Stimulated activated CD8-positive, alpha-beta memory T cell treated with anti-CD3 and anti-CD28 coated beads, Interleukin-15, amount 100 ng/mL, for 24 hours (primary cell): ENCODE measurements around the gene ZSCAN31.
"Not testable (repeated sequence)": the region's sequence is repeated elsewhere in the genome, so short reads cannot be mapped to it uniquely, and the experiment has no call there.

Experiments used
- DNase-seq: peaks from one replicate; pipeline ENCODE4 v3.0.0-alpha.2; 2020; ENCODE audit warnings: low read depth

Gene ZSCAN31

DNA sequence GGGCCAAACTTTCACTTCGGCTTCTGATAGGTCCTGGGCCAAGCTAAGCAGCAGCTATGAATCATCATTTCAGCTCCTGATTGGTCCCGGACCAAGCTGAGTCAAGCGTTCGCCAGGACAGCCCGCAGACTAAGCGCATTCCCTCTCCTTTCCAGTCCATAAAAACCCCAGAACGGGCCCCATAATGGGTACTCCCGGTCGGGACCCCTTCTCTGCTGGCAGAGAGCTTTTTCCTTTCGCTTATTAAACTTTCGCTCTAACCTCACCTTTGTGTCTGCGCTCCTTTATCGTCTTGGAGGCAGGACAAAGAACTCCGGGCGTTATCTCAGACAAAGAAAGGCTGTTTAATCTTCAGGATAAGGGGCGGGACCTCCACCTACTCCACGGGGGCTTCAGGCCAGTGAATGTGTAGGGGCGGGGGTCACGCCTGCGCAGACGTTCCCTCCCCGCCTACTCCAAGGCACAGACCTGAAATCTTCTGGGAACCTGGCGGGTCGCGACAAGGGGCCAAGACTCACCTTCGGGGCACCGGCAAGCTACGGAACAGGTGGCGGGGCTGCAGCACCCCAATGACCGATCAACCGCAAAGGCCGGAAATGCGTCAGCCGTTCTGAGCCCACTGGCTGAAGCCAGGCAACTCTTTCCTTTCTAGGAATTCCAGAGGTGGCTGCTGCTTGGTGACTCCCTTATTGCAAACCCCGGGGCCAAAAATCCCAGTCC, at the start of gene ZSCAN31:
TSS of gene ZSCAN31 (minus strand) at position 585 of the 720 bp plus-strand sequence. CDS start 6,465 bp downstream, outside the sequence.
- DNase-seq: peak; percentile 36

DNA sequence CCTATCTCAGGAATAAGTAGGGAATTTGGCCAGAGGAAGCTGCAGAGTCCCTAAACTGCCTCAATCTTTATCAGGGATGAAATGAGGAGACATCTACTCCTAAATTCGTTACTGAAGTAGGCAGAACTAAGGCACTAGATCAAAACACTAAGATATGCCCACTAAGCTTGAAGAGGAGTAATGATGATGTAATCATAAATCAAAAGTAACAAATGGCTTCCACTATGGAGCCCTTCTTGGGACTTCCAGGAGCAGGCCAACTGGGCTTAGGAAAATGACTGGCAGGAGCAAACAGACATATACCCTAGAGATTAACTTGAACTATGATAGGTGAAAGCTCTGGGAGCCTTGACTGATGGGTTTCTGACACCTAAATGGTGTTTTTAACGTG, 48.2 kb upstream of the ZSCAN31 start:
- no peak for DNase-seq

DNA sequence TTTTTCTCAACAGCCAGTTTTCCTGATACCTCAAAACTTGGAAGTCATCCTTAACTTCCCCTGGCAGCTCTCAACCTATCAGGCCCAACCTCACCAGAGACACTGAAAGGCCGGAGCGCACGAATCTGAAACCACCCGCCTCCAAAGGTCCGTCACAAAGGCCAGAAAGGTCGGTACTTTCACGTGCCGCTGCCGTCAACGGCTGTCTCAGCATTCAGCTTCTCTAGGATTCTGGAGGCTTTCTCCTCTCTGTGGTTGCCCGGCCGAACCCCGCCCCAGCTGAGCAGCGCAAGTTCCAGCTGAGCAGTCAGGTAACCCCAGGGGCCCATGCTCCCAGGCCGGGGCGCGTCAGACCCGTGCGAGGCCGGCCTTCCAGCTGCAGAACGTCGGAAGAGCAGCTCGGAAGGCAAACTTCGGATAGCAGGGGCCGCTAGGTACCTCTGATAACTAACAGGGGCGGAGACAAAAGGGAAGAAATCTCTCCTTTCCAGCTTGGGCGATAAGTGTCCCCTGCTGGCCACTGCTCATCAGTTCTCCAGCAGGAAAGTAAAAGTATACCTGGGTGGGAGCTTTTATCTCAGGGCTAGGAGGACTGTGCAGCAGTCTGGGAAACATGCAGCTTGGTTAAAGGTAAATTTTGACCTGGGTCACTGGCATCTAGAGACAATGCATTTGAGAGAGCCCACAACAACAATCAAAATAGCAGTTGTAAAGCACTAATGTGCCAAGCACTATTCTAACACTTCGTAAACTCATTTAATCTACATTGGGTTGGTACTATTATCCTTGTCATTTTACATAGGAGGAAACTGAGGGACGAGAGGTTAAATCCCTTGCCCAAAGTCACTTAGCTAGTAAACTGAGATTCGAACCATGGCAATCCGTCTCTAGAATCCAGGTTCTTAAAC, 47.5 kb upstream of the ZSCAN31 start:
- DNase-seq: no peak

DNA sequence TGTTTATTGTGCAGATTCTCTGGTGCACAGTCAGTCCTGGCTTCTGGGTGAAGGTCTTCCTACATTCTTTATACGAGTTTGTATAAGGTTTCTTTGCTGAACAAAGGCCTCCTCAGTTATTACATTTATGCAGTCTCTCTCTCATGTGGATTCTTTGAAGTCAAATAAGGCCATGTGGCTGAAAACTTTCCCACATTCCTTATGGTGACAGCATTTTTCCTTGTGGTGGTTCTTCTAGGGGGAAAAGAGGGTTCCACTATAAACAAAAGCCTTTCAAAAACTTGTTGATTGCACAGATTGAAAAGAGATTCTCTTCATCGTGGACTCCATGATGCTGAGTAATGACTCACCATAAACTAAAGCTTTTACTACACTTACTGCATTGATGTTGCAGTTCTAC, 44.4 kb upstream of the ZSCAN31 start:
- no peak for DNase-seq

DNA sequence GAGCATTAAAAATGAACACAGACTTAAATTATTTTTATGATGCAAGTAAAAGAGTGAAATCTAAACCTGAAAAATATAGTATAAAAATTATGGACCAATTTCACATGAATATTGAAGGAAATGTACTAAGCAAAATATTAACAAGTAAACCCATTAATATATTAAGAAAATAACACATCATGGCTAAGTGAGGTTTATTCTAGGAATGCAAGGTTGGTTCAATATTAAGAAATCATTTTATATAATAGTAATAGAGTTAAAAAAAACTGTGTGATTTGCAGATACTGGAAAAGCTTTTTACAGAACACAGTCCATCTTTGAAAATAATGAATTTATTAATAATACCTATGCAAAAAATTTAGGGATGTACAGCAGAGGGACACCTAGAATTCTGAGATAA, 42.7 kb upstream of the ZSCAN31 start:
- DNase-seq: no peak

DNA sequence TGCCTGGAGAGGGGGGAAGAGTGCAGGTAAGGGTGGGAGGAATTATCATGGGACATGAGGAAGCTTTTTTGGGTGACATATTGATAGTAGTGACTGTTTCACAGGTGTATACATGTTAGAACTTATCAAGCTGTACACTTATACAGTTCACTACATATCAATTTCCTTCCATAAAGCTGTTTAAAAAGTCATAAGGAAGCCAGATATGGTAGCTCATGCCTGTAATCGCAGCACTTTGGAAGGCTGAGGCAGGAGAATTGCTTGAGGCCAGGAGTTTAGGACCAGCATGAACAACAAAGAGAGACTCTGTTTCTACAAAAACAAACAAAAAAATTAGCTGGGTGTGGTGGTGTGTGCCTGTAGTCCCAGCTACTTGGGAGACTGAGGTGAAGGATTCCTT, 41.9 kb upstream of the ZSCAN31 start:
- no peak for DNase-seq

DNA sequence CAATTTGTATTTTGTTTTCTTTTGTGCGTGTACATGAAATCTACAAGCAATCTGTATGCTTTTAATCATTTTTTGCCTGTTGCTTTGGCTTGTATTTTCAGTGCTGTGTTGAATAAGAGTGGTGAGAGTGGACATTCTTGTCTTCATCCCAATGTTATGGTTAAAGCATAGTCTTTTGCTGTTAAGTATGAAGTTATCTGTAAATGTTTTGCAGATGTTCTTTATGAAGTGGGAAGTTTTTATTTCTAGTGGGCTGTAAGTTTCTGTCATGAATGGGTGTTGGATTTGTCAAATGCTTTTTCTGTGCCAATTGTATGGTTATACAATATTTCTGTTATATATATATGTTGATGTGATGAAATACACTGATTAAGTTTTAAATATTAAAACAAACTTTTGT, 38.0 kb upstream of the ZSCAN31 start:
- no peak for DNase-seq

DNA sequence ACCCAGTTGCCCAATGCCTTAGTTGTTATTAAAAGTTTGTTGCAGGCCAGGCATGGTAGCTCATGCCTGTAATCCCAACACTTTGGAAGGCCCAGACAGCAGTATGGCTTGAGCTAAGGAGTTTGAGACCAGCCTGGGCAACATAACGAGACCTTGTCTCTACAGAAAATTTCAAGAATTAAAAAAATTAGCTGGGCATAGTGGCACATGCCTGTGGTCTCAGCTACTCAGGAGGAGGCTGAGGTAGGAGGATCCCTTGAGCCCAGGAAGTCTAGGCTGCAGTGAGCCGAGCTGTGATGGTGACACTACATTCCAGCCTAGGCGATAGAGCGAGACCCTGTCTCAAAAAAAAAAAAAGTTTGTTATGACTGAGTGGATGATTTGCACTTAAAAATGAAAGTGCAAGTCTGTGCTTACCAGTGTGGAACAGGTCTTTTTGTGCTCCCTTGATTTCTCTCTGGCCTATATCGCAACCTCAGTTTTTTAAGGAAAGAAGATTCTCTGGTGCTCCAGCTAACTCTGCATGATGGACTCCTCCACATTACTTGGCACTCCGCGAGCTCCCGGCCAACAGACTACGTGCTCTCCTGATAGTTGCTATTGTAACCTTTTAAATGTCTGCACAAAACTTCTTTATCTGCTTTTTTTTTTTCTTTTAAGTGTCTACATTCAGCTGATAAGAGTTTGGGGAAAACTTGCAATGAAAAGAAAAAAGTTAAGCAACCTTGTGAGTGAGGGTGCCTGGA, 35.9 kb upstream of the ZSCAN31 start:
- no peak for DNase-seq

DNA sequence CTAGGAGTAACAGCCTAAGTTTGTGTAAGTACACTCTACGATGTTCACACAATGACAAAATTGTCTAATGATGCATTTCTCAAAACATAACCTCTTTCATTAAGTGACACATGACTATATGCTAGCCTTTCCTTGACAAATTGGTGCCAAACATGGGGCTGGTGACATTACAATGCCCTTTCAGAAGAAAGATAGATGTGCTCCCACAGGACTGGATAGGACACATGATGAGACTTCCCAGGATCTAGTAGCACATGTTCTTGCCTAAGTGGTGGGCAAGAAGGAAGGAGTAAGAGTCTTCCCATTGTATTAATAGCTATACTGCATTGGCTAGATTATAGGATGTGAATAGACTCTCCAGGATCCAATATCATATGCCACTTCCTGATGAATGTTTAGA, 35.3 kb upstream of the ZSCAN31 start:
- no peak for DNase-seq

DNA sequence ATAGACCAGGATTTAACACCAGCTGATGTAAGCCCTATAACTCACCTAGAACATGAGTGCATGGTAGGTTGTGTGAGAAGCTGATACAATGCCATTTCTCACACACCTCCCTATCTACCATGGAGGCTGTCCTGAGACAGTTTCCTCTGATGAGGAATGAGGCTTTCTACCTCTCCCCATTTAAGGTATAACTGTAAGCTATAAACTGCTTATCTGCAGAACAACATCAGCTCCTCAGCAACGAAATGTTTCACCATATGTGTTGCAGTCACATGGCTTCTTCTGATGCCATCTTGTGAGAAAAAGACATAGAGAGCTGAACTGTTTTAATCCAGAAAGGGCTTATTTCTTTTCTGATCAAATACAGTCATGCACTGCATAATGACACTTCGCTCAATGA, 34.5 kb upstream of the ZSCAN31 start:
- DNase-seq: no peak

DNA sequence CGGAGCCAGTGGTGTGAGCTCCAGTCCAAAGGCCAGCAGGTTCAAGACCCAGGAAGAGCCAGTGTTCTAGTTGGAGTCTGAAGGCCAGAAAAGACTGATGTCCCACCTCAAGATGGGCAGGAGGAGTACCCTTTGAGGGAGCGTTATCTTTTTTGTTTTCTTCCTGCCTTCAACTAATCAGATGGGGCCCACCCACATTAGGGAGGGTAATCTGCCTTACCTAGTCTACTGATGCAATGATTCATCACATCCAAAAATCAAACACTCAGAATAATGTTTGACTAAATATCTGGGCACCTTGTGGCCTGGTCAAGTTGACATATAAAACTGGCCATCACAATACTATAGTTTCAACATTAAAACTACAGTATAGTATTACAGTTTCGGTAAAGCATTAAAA, 33.5 kb upstream of the ZSCAN31 start:
- no peak for DNase-seq

DNA sequence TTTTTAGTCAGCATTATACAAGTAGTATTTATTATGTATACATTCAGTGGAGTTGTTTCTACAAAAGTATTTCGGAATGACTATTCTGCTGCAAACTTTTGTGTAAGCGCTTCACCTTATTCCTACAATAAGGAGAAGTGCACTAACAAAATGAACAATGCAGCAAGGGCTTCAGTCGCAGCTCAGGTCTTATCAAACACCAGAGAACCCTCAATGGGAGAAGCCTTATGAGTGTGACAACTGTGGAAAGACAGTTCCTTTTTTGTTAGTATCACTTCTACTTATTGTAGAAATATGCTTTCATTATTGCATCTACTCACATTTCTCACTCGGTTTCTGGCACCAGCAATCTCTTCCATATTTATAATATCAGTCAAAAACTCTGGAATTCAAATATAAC, 32.6 kb upstream of the ZSCAN31 start:
- no peak for DNase-seq

DNA sequence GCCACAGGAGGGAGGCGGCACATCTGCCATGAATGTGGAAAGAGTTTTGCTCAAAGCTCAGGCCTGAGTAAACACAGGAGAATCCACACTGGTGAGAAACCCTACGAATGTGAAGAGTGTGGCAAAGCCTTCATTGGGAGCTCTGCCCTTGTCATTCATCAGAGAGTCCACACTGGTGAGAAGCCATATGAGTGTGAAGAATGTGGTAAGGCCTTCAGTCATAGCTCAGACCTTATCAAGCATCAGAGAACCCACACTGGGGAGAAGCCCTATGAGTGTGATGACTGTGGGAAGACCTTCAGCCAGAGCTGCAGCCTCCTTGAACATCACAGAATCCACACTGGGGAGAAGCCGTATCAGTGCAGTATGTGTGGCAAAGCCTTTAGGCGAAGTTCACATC, 29.6 kb upstream of the ZSCAN31 start:
- DNase-seq: not testable (repeated sequence)

DNA sequence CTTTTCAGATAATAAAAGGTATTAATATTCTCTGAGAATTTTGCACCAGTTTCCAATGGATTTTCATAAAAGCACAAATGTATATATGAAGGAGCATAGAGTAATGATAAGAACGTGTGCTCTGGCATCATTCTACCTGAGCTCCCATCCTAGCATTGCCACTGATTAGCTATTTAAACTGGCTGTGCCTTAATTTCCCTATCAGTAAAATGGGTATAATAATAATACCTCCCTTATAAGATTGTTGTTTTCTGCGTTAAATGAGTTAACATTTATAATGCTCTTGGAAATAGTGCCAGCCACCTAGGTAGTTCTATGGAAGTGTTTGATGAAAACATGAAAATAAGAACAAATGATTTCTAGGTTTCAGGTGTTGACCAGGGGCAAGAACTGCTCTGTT, 25.0 kb upstream of the ZSCAN31 start:
- no peak for DNase-seq

DNA sequence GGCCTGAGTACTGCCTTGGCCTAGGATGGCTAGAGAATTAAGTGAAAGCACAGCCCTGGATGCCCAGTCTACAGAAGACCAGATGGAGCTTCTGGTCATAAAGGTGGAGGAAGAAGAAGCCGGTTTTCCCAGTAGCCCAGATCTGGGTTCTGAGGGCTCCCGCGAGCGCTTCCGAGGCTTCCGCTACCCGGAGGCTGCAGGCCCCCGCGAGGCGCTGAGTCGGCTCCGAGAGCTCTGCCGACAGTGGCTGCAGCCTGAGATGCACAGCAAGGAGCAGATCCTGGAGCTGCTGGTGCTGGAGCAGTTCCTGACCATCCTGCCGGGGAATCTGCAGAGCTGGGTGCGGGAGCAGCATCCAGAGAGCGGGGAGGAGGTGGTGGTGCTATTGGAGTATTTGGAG, 23.6 kb upstream of the ZSCAN31 start:
- DNase-seq: not testable (repeated sequence)

DNA sequence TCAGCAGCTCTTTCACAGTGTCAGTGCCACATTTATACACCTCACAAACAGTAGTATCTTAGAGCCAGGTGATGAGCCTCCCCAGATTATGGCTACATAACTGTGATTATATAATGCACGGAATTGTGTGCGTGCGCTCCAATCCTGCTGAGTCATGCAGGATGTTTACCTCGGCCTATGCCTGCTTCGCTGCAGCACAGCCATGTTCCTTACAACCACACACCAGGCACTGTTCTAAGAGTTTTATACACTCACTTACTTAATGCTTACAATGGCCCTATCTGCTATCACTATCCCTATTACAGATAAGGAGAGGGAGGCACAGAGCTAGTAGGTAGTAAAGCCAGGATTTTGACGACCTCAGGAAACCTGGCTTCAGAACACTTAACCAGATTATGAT, 21.1 kb upstream of the ZSCAN31 start:
- DNase-seq: no peak

DNA sequence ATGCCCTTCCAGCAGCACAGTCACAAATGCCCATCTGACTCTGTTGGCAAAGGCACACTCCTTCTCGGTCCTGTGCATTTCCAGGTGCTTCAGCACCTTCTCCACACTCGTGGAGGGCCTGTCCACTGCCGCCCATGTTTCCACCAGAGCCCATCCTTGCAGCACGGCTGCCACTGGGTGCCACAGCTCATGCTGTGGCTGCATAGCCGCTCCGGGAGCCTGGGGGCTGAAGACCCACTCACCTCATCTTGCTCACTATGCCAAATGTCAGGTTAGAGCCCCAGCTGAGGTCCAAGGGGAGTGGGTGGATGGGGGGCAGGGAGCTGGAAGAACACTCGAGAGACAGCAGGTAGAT, 20.7 kb upstream of the ZSCAN31 start:
- DNase-seq: no peak

DNA sequence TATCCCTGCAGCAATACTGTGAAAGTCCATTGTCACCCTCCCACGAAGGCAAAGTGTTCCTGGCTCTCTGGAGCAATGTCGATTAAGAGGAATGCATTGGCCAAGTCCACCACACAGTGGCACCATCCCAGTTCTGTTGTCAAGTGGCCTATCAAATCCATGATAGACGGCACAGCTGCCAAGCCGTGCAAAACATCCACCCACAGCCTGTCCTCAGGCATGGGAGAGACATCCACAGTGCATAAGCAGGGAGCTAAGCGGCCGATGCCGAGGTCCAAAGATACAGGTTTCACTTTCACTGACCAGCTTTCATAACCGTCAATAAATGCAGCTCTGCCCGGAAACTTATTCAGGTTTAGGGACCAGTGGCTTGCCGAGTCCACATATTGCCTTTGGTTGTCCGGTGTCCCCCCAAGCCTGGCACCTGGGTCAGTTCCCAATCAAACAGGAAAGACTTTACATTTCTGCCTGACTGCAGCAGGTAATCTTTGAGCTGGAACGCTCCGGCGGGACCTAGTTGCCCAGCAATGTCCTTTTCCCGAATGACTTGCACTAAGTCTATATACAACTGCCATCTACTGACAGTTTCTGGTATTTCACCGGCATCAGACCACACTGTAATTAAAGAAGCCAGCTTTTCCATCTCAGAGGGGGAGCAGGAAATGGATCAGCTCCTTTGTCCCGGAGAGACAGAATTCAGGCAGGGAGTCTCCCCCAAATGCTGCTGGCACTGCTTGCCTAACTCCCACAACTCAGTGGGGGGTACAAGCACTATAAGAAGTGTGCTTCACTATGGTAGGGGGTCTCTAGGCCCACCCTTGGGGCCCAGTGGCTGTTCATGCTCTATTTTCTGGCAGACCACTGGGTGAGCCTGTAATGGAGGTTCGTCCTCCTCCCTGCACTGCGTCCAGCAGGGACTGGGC, 20.1 kb upstream of the ZSCAN31 start:
- no peak for DNase-seq

DNA sequence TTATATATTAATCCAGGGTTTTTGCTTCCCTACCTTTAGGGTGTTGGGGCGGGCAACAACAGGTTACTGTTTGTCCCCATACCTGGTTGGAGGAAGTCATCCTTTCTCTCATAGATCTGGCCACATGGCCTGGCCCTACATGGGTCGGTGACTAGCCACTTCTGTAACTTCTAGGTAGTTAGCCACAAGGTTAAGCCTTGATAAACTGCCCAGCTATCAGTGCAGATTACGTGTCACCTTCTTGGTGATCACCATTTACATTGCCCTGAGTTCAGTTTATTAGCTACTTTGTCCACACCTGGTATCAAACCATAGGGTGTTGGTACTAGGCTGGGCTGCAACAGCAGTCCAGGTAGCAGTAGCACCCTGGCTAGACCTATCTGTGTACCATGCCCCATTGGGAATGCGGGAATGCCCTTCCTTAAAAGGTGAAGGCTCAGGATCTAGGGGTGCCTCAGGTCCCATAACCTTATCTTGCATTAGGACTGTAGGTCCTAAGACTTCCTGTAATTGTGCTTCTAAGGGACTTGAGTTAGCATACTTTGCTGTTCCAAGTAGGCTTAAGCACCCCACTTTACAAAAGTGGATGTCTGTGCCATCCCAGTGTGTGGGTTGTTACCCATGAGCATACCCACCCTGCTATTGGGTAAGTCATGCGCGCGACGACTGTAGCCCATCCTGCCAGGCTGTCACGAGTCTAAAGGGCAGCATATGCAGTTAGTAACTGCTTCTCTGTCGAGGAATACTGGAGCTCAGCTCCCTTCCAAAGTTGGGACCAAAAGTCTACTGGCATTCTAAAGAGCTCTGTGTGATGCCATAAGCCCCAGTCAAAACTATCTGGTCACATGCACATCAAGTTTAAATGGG, 19.0 kb upstream of the ZSCAN31 start:
- no peak for DNase-seq

DNA sequence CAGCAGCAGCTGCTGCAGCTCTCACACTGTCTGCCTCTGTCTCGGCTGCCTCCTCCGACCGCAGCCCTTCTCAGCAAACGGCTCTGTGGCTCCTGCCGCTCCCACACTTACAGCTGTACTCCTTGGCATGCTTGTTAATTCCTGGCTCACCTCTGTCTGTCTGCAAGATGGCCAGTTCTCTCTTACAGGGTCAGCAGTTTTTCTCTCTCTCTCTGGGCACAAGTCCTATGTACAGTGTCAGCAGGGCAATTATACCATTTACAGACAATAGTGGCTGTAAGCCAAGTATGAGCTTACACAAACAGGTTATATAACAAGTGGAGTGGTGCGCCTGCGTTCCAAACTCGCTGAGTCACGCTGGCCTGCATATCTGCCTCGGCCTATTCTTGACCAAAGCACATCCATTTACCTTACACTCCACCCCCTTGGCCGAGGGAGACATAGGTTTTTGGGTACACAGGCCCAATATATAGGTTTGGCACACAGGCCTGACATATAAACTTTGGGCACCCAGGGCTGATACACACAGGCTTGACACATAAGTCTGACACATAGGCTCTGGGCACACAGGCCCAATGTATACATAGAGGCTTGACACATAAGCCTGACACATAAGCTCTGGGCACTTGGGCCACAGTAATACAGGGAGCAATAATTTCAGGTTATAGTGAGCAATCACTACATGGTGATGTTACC, 18.2 kb upstream of the ZSCAN31 start:
- DNase-seq: no peak
